ENCODE data around the gene COBL.

GRCh38 chr7:51351661-51352060, 35.1 kb upstream of the COBL start:
- no peak for TF ChIP-seq CTCF (IDR thresholded peaks at IDR 0.05)
- no peak for TF ChIP-seq POLR2A (IDR thresholded peaks at IDR 0.05)
